BLaER1 (cell line): Measurements from ENCODE around the gene IGSF22.

Experiments used
- H3K27ac ChIP-seq: shearing (Covaris generic); formaldehyde crosslinking; 2 replicates; pipeline ENCODE4 v1.8.1; 2022
- H3K27me3 ChIP-seq: shearing (Covaris generic); formaldehyde crosslinking; 2 replicates; pipeline ENCODE4 v1.8.1; 2022
- H3K36me3 ChIP-seq: shearing (Covaris generic); formaldehyde crosslinking; 2 replicates; pipeline ENCODE4 v1.8.1; 2022
- H3K4me1 ChIP-seq: shearing (Covaris generic); formaldehyde crosslinking; 2 replicates; pipeline ENCODE4 v1.8.1; 2022
- H3K4me2 ChIP-seq: shearing (Covaris generic); formaldehyde crosslinking; 2 replicates; pipeline ENCODE4 v1.8.1; 2022
- H3K4me3 ChIP-seq: shearing (Covaris generic); formaldehyde crosslinking; 2 replicates; pipeline ENCODE4 v1.8.1; 2022
- H3K9ac ChIP-seq: shearing (Covaris generic); formaldehyde crosslinking; 2 replicates; pipeline ENCODE4 v1.8.1; 2022
- H3K9me3 ChIP-seq: shearing (Covaris generic); formaldehyde crosslinking; 2 replicates; pipeline ENCODE4 v1.8.1; 2022
- H4K20me1 ChIP-seq: shearing (Covaris generic); formaldehyde crosslinking; 2 replicates; pipeline ENCODE4 v1.8.1; 2022
- Cebpa-rat ChIP-seq: shearing (Covaris generic); IDR thresholded peaks from 2 replicates; pipeline ENCODE4 v1.8.1; 2022

Gene IGSF22

DNA sequence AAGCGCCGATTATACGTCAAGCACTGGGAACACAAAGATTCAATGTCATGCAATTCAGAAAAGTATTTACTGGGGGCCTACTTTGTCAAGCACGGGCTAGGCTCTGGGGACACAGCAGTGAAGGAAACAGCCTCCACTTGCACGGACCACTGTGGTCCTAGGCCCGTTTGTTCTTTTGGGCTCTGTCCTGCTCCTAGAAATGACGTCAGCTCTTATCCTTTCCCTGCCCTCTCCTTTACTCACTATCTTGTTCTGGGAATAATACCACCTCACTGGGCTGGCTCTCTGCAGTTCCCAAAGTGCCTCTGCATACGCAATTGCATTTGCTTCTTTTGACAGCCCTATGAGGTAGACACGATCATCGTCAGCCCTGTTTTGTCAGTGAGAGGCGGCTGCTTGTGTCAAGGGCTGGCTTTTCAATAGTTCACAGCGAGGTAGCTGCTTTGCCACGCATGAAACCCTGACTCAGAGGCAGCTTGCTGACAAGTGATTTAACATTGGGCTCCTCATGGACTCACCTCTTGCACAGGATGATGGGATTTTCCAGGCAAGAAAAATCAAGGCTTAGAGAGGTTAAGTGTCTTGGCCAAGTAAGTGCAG, 22.9 kb upstream of the IGSF22 start:
- no peaks in the 10 kb centered on the region for H3K27me3 ChIP-seq
- no peak for TF ChIP-seq Cebpa-rat
- no peaks in the 10 kb centered on the region for H3K9me3 ChIP-seq
- H3K9ac ChIP-seq, result no peak overlapping the region
- no peak overlapping the region for H3K4me2 ChIP-seq
- no peak overlapping the region for H3K27ac ChIP-seq
- H3K4me3 ChIP-seq, result no peak overlapping the region
- H3K36me3 ChIP-seq, result no peaks in the 10 kb centered on the region
- H3K4me1 ChIP-seq, result peaks cover 9% of the 10 kb centered on the region
- H4K20me1 ChIP-seq, result no peaks in the 10 kb centered on the region

GRCh38 chr11:18745251-18745650, 19.3 kb upstream of the IGSF22 start:
- Histone ChIP-seq H3K27ac (no peak overlapping the region), H3K4me3 (no peak overlapping the region), H3K4me1 (no peaks in the 10 kb centered on the region), H3K27me3 (no peaks in the 10 kb centered on the region), H3K4me2 (no peak overlapping the region), H3K9me3 (no peaks in the 10 kb centered on the region), H3K36me3 (no peaks in the 10 kb centered on the region), H4K20me1 (no peaks in the 10 kb centered on the region), H3K9ac (no peak overlapping the region)
- no peak for TF ChIP-seq Cebpa-rat

- H3K36me3 ChIP-seq, result no peaks in the 10 kb centered on the region
- no peaks in the 10 kb centered on the region for H3K9me3 ChIP-seq
- no peaks in the 10 kb centered on the region for H4K20me1 ChIP-seq
- H3K27me3 ChIP-seq, result no peaks in the 10 kb centered on the region
- no peaks in the 10 kb centered on the region for H3K4me1 ChIP-seq
- no peak for TF ChIP-seq Cebpa-rat
- H3K27ac ChIP-seq, result no peak overlapping the region
- H3K4me3 ChIP-seq, result no peak overlapping the region
- H3K4me2 ChIP-seq, result no peak overlapping the region
- H3K9ac ChIP-seq, result no peak overlapping the region
These were observed 18.0 kb upstream of the IGSF22 start for GRCh38 chr11:18743900-18744514.

DNA sequence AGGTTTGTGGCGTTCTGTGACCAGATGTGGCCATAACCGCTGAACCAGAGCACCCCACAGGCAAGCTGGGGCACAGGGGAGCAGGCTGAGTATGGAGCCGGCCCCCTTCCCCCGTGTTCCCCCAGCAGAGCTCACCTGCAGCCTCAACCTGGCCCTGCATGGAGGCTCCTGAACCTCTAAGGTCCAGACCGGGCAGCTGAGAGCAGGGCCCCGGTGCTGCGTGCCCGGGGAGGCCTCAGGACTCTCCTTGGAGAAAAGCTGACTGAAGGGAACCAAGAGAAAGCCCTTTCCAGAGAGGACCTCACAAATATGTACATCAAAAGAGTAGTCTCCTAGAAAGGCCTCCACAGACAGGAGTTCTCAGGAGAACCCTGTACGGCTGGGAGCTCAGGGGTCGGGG, 17.4 kb upstream of the IGSF22 start:
- H3K4me2 ChIP-seq, result no peak overlapping the region
- TF ChIP-seq Cebpa-rat, result no peak
- H4K20me1 ChIP-seq, result no peaks in the 10 kb centered on the region
- H3K4me3 ChIP-seq, result no peak overlapping the region
- no peaks in the 10 kb centered on the region for H3K9me3 ChIP-seq
- H3K9ac ChIP-seq, result no peak overlapping the region
- H3K27me3 ChIP-seq, result no peaks in the 10 kb centered on the region
- H3K27ac ChIP-seq, result no peak overlapping the region
- no peaks in the 10 kb centered on the region for H3K4me1 ChIP-seq
- H3K36me3 ChIP-seq, result no peaks in the 10 kb centered on the region

DNA sequence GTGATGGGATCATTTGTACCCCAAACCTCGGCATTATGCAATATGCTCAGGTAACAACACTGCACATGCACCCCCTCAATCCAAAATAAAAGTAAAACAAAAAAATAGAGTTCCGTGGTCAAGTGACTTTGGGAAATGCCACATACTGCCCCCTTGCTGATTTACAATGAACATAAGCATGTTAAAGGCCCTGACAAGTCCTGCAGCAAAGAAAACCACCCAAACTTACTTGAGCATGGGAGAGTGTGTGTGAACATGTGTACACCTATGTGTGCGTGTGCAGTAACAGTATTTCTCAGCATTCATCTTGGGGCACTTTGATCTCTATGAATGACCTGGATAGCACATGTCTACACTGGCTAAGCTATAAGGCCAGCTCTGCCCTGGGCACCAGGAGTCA, 15.8 kb upstream of the IGSF22 start:
- H3K9ac ChIP-seq, result no peak overlapping the region
- TF ChIP-seq Cebpa-rat, result no peak
- no peaks in the 10 kb centered on the region for H3K36me3 ChIP-seq
- H3K4me3 ChIP-seq, result no peak overlapping the region
- no peaks in the 10 kb centered on the region for H3K27me3 ChIP-seq
- H3K4me2 ChIP-seq, result no peak overlapping the region
- H4K20me1 ChIP-seq, result no peaks in the 10 kb centered on the region
- no peaks in the 10 kb centered on the region for H3K9me3 ChIP-seq
- no peaks in the 10 kb centered on the region for H3K4me1 ChIP-seq
- no peak overlapping the region for H3K27ac ChIP-seq

GRCh38 chr11:18739685-18740084, 13.7 kb upstream of the IGSF22 start:
- no peaks in the 10 kb centered on the region for H3K4me1 ChIP-seq
- TF ChIP-seq Cebpa-rat, result no peak
- no peak overlapping the region for H3K9ac ChIP-seq
- no peak overlapping the region for H3K4me2 ChIP-seq
- no peaks in the 10 kb centered on the region for H4K20me1 ChIP-seq
- H3K4me3 ChIP-seq, result no peak overlapping the region
- no peak overlapping the region for H3K27ac ChIP-seq
- no peaks in the 10 kb centered on the region for H3K27me3 ChIP-seq
- H3K9me3 ChIP-seq, result no peaks in the 10 kb centered on the region
- no peaks in the 10 kb centered on the region for H3K36me3 ChIP-seq

- Histone ChIP-seq H3K4me1 (no peaks in the 10 kb centered on the region), H4K20me1 (no peaks in the 10 kb centered on the region), H3K36me3 (no peaks in the 10 kb centered on the region), H3K27me3 (no peaks in the 10 kb centered on the region), H3K27ac (no peak overlapping the region), H3K9me3 (no peaks in the 10 kb centered on the region), H3K4me3 (no peak overlapping the region), H3K4me2 (no peak overlapping the region), H3K9ac (no peak overlapping the region)
- no peak for TF ChIP-seq Cebpa-rat
These were observed 11.7 kb upstream of the IGSF22 start for GRCh38 chr11:18737642-18738041.

- no peak overlapping the region for H3K4me2 ChIP-seq
- no peaks in the 10 kb centered on the region for H3K27me3 ChIP-seq
- H3K9ac ChIP-seq, result no peak overlapping the region
- H3K9me3 ChIP-seq, result no peaks in the 10 kb centered on the region
- no peak overlapping the region for H3K4me3 ChIP-seq
- no peaks in the 10 kb centered on the region for H3K36me3 ChIP-seq
- no peaks in the 10 kb centered on the region for H4K20me1 ChIP-seq
- H3K4me1 ChIP-seq, result peaks cover 2% of the 10 kb centered on the region; the same call in 1 of the 2 replicates
- no peak for TF ChIP-seq Cebpa-rat
- H3K27ac ChIP-seq, result no peak overlapping the region
These were observed 10.7 kb upstream of the IGSF22 start for GRCh38 chr11:18736590-18737148.

DNA sequence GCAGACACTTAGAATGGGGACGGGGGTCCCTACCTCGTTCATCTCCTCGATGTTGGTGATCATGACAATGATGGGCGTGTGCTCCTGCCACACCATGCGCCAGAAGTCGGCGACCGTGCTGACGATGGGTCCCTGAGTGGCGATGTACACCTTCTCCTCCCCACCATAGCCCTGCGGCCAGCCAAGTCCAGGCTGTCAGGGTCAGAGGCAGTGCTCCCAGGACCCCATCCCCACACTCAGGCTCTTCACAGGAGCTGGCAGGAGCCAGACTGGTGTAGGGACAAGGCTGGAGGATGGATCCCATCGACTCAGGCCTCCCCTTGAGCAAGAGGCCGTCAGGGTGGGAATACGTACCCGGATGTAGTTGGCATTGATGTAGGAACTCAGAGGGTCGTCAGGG, 7.2 kb upstream of the IGSF22 start:
- Histone ChIP-seq H3K27ac (no peak overlapping the region), H4K20me1 (no peaks in the 10 kb centered on the region), H3K27me3 (no peaks in the 10 kb centered on the region), H3K4me1 (peaks cover 7% of the 10 kb centered on the region; the same call in 1 of the 2 replicates), H3K36me3 (no peaks in the 10 kb centered on the region), H3K4me2 (no peak overlapping the region), H3K9ac (no peak overlapping the region), H3K9me3 (no peaks in the 10 kb centered on the region), H3K4me3 (no peak overlapping the region)
- TF ChIP-seq Cebpa-rat, result no peak

GRCh38 chr11:18731949-18732821, 6.2 kb upstream of the IGSF22 start:
- Histone ChIP-seq H3K36me3 (no peaks in the 10 kb centered on the region), H3K9ac (no peak overlapping the region), H4K20me1 (no peaks in the 10 kb centered on the region), H3K4me1 (peaks cover 15% of the 10 kb centered on the region), H3K27ac (no peak overlapping the region), H3K9me3 (no peaks in the 10 kb centered on the region), H3K4me3 (no peak overlapping the region), H3K4me2 (no peak overlapping the region), H3K27me3 (no peaks in the 10 kb centered on the region)
- no peak for TF ChIP-seq Cebpa-rat
